ENCODE measurements around the gene RGS13.

The RGS13 gene

GRCh38 chr1:192627901-192628300 is 8.0 kb upstream of the RGS13 start:
- DNase-seq = no peak

GRCh38 chr1:192628396-192629057 is 7.4 kb upstream of the RGS13 start:
- no peak for DNase-seq

- no peak for DNase-seq
Measured at GRCh38 chr1:192629612-192630011, 6.3 kb upstream of the RGS13 start.

- no peak for DNase-seq
Measured at GRCh38 chr1:192630521-192631287, 5.2 kb upstream of the RGS13 start.

GRCh38 chr1:192631749-192632148 is 4.2 kb upstream of the RGS13 start:
- DNase-seq = no peak

GRCh38 chr1:192632188-192632587 is 3.8 kb upstream of the RGS13 start:
- no peak for DNase-seq

GRCh38 chr1:192632641-192633532 is 3.1 kb upstream of the RGS13 start:
- no peak for DNase-seq

- DNase-seq = no peak
Measured at GRCh38 chr1:192633533-192634253, 2.3 kb upstream of the RGS13 start.

- DNase-seq = no peak
Measured at GRCh38 chr1:192635041-192635440, 906 bp upstream of the RGS13 start.

GRCh38 chr1:192639607-192640368 is 3.8 kb downstream of the RGS13 start:
- DNase-seq = no peak

- DNase-seq = no peak
Measured at GRCh38 chr1:192652159-192652558, 16.2 kb downstream of the RGS13 start.

- no peak for DNase-seq
Measured at GRCh38 chr1:192654120-192654519, 18.2 kb downstream of the RGS13 start.

GRCh38 chr1:192654591-192655251 is 18.8 kb downstream of the RGS13 start:
- DNase-seq = no peak

GRCh38 chr1:192657760-192658159 is 21.8 kb downstream of the RGS13 start:
- no peak for DNase-seq

- DNase-seq = no peak
Measured at GRCh38 chr1:192658255-192658654, 22.3 kb downstream of the RGS13 start.

GRCh38 chr1:192660613-192661012 is 24.7 kb downstream of the RGS13 start:
- DNase-seq = no peak

- no peak for DNase-seq
Measured at GRCh38 chr1:192668409-192668983, 32.5 kb downstream of the RGS13 start.

- DNase-seq = no peak
Measured at GRCh38 chr1:192669174-192669573, 33.2 kb downstream of the RGS13 start.

- no peak for DNase-seq
Measured at GRCh38 chr1:192675716-192676115, 39.8 kb downstream of the RGS13 start.

- DNase-seq = no peak
Measured at GRCh38 chr1:192678099-192678498, 42.2 kb downstream of the RGS13 start.

GRCh38 chr1:192682335-192682734 is 46.4 kb downstream of the RGS13 start:
- no peak for DNase-seq
